Endothelial cell of umbilical vein (primary cell): ENCODE measurements around the gene NLGN1. TPM values are rescaled to one million over a fixed set of nuclear protein-coding genes. Genes with fewer than 3 reads are reported as not detected.

Experiments
- BruUV-seq: library from RNA; stranded (reverse); fragments of 400-500 nt; replicated peaks from 2 replicates; lab custom pipeline; 2021; lab: Mats Ljungman, UMichigan
- CTCF ChIA-PET: fragments of 300-600, 350-600 bp; sonication (Branson Sonifier 250); formaldehyde crosslinking; loops from one replicate; lab custom pipeline; 2021; ENCODE audit warnings: antibody characterized with exemption, inconsistent platforms; lab: Charles Lee
- POLR2A ChIA-PET: fragments of 300-600, 350-600 bp; sonication (Branson Sonifier 250); formaldehyde crosslinking; loops from one replicate; lab custom pipeline; 2021; ENCODE audit warnings: antibody characterized with exemption, inconsistent platforms; lab: Charles Lee
- DNase-seq: peaks from one replicate; pipeline ENCODE4 v3.0.0-alpha.2; 2011; ENCODE audit warnings: low read depth, low spot score
- FAIRE-seq: peaks from 2 replicates; lab custom pipeline; 2011; peaks lifted over from hg19 to GRCh38; lab: Jason Lieb, UNC
- H2AFZ ChIP-seq: 2 replicates; pipeline ENCODE4 v1.6.0; 2012; ENCODE audit warnings: low read depth, low read length, control low read depth, inconsistent platforms
- H3K27ac ChIP-seq: 2 replicates; pipeline ENCODE4 v1.5.1; 2011; ENCODE audit warnings: low read depth, mild to moderate bottlenecking, control low read depth, low read length, moderate library complexity; ENCODE audit not compliant: insufficient read depth
- H3K27me3 ChIP-seq, 2 experiments: 2 replicates each; pipeline versions ENCODE4 v1.6.0 to v1.6.1; 2011; ENCODE audit warnings: low read length in 2 of 2, mixed read lengths in 1 of 2; ENCODE audit not compliant: control insufficient read depth in 2 of 2, insufficient read depth in 2 of 2
- H3K36me3 ChIP-seq, 2 experiments: 2 replicates in 1 of 2; 3 replicates in 1 of 2; pipeline ENCODE4 v1.5.1; 2011; ENCODE audit warnings: low read length in 2 of 2, mild to moderate bottlenecking in 1 of 2, moderate library complexity in 1 of 2; ENCODE audit not compliant: control insufficient read depth in 2 of 2, insufficient read depth in 2 of 2; ENCODE audit errors: extremely low read depth in 1 of 2
- H3K4me1 ChIP-seq: 3 replicates; pipeline ENCODE4 v1.5.1; 2011; ENCODE audit warnings: mild to moderate bottlenecking, low read length; ENCODE audit not compliant: control insufficient read depth, insufficient read depth; ENCODE audit errors: extremely low read depth
- H3K4me2 ChIP-seq: 2 replicates; pipeline ENCODE4 v1.6.1; 2011; ENCODE audit warnings: low read length, control low read depth, mixed read lengths; ENCODE audit not compliant: insufficient read depth
- H3K4me3 ChIP-seq, 3 experiments: fragments of 200-600 bp in 1 of 3; sonication (generic), shearing (Covaris generic) in 1 of 3; replicated peaks in 1 of 3; 2 replicates each; pipeline ENCODE4 v1.5.1; 2011 to 2016; ENCODE audit warnings: control low read depth in 3 of 3, low read length in 3 of 3, mild to moderate bottlenecking in 2 of 3, inconsistent platforms in 1 of 3, low read depth in 1 of 3, moderate library complexity in 1 of 3; ENCODE audit not compliant: insufficient read depth in 1 of 3
- H3K79me2 ChIP-seq: 2 replicates; pipeline ENCODE4 v1.6.0; 2012; ENCODE audit warnings: low read length, inconsistent platforms; ENCODE audit not compliant: control insufficient read depth, insufficient read depth
- H3K9ac ChIP-seq: replicated peaks from 2 replicates; pipeline ENCODE3; 2011; ENCODE audit warnings: low read length, control low read depth; ENCODE audit not compliant: insufficient read depth; ENCODE audit errors: extremely low read depth
- H3K9me1 ChIP-seq: replicated peaks from 3 replicates; pipeline ENCODE4 v1.6.0; 2011; ENCODE audit warnings: mild to moderate bottlenecking, low read length; ENCODE audit not compliant: control insufficient read depth, insufficient read depth; ENCODE audit errors: extremely low read depth
- H3K9me3 ChIP-seq: replicated peaks from 2 replicates; pipeline ENCODE4 v1.5.1; 2012; ENCODE audit warnings: low read length, inconsistent platforms; ENCODE audit not compliant: control insufficient read depth, insufficient read depth
- H4K20me1 ChIP-seq: replicated peaks from 2 replicates; pipeline ENCODE3; 2011; ENCODE audit warnings: mild to moderate bottlenecking, low read length; ENCODE audit not compliant: control insufficient read depth, insufficient read depth; ENCODE audit errors: extremely low read depth
- EZH2 ChIP-seq: IDR thresholded peaks from 2 replicates; pipeline ENCODE4 v1.6.1; 2012; ENCODE audit warnings: borderline replicate concordance, low read depth, mild to moderate bottlenecking, moderate library complexity, low read length, inconsistent platforms; ENCODE audit not compliant: severe bottlenecking
- FOS ChIP-seq: IDR thresholded peaks from 2 replicates; pipeline ENCODE4 v1.6.1; 2011; ENCODE audit warnings: mild to moderate bottlenecking, low read length, moderate library complexity, borderline replicate concordance; ENCODE audit not compliant: insufficient read depth
- GATA2 ChIP-seq: IDR thresholded peaks from 2 replicates; pipeline ENCODE4 v1.7.0; 2011; ENCODE audit warnings: low read depth, mild to moderate bottlenecking, moderate library complexity, mixed read lengths, low read length; ENCODE audit not compliant: insufficient read length, insufficient read depth
- JUN ChIP-seq: IDR thresholded peaks from 2 replicates; pipeline ENCODE4 v1.6.1; 2011; ENCODE audit warnings: borderline replicate concordance, low read depth; ENCODE audit not compliant: insufficient read length, insufficient read depth
- MYC ChIP-seq: IDR thresholded peaks from one replicate; pipeline ENCODE4 v1.6.1; 2011; ENCODE audit warnings: mild to moderate bottlenecking, low read depth, low read length
- POLR2A ChIP-seq: IDR thresholded peaks from 2 replicates; pipeline ENCODE4 v1.6.1; 2012; ENCODE audit warnings: low read depth, mild to moderate bottlenecking, control low read depth, low read length
- POLR2AphosphoS5 ChIP-seq: IDR thresholded peaks from 2 replicates; pipeline ENCODE4 v1.6.1; 2012; ENCODE audit warnings: low read depth, mild to moderate bottlenecking, control low read depth, low read length, moderate library complexity; ENCODE audit not compliant: insufficient read depth
- dilution Hi-C: fragments of 300-500 bp; cut with MboI; formaldehyde crosslinking; loops from one replicate; pipeline ENCODE4 v1.15.0; 2019; ENCODE audit warnings: low sequenced_read_pairs; ENCODE audit not compliant: extremely low pct_ligation_motif_present
- intact Hi-C: fragments of 100-400 bp; cut with micrococcal nuclease; formaldehyde crosslinking; loops from one replicate; pipeline ENCODE4 v1.10.0; 2022
- polyA plus RNA-seq, 4 experiments: library from polyadenylated mRNA; depleted of rRNA in 3 of 4; stranded (reverse) in 3 of 4; unstranded in 1 of 4; fragments of >200 nt; gene quantifications; 2 replicates each; pipeline versions ENCODE4 v1.2.1 to v1.2.3, GENCODE V29; 2011 to 2012; ENCODE audit warnings: missing spikeins in 1 of 4
- total RNA-seq: library from RNA; stranded (reverse); gene quantifications from 2 replicates; pipeline ENCODE4 v1.2.3, GENCODE V29; 2021
- TF ChIP-seq, protein P1 (sequence below): IDR thresholded peaks from 2 replicates; pipeline ENCODE4 v1.6.1; 2011; ENCODE audit not compliant: insufficient read depth, insufficient read length
- TF ChIP-seq, protein P2 (sequence below), 2 donors: IDR thresholded peaks; 1 replicate in 1 of 2; 2 replicates in 1 of 2; pipeline ENCODE4 v1.5.1; 2011; ENCODE audit warnings: low read length in 2 of 2, mild to moderate bottlenecking in 2 of 2, moderate library complexity in 2 of 2, control low read depth in 1 of 2, inconsistent platforms in 1 of 2, low read depth in 1 of 2; ENCODE audit not compliant: insufficient read depth in 1 of 2; ENCODE audit errors: extremely low read depth in 1 of 2

The NLGN1 gene
- total and polyA plus RNA-seq, 2 donors (not counting 3 experiments of a cell fraction or from before 2014, with no cell fraction given), result 7.9 to 16.3 TPM

DNA sequence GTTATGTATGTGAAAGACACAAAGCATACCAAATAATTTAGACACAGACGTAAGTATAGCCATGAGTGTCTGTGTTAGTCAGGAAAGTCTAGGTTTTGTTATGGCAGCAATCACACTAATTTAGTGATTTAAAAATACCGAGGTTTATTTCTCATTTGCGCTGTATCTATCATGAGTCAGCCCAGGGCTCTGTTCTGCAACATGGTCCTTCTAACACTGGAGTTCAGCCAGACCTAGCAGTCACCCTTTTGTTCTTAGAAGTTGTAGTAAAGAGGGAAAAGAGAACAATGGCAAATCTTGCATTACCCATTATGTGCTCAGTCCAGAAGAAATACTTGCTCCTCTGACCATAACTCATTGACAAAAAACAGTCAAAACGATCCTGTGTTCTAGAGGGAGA lies 311.5 kb downstream of the NLGN1 start:
- Histone ChIP-seq H3K27me3 (no peaks in the 10 kb centered on the region), H3K79me2 (no peaks in the 10 kb centered on the region), H3K9me1 (no peaks in the 10 kb centered on the region), H3K36me3 (no peaks in the 10 kb centered on the region), H4K20me1 (no peaks in the 10 kb centered on the region), H3K4me2 (no peak overlapping the region), H3K4me1 (no peaks in the 10 kb centered on the region), H3K9ac (no peak overlapping the region), H3K9me3 (no peaks in the 10 kb centered on the region), H2AFZ (no peak overlapping the region), H3K27ac (no peak overlapping the region), H3K4me3 (no peak overlapping the region)
- no TSS peak for BruUV-seq
- intact Hi-C loops (no loop called here), dilution Hi-C loops (no loop called here)
- ChIA-PET CTCF (no interaction called here), POLR2A (no interaction called here)
- TF ChIP-seq FOS, result no peak
- TF ChIP-seq MYC, result no peak
- no peak for TF ChIP-seq EZH2
- TF ChIP-seq POLR2A, result no peak
- TF ChIP-seq, protein P1, sequence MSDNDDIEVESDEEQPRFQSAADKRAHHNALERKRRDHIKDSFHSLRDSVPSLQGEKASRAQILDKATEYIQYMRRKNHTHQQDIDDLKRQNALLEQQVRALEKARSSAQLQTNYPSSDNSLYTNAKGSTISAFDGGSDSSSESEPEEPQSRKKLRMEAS, result no peak
- TF ChIP-seq POLR2AphosphoS5, result no peak
- TF ChIP-seq JUN, result no peak
- TF ChIP-seq, protein P2, sequence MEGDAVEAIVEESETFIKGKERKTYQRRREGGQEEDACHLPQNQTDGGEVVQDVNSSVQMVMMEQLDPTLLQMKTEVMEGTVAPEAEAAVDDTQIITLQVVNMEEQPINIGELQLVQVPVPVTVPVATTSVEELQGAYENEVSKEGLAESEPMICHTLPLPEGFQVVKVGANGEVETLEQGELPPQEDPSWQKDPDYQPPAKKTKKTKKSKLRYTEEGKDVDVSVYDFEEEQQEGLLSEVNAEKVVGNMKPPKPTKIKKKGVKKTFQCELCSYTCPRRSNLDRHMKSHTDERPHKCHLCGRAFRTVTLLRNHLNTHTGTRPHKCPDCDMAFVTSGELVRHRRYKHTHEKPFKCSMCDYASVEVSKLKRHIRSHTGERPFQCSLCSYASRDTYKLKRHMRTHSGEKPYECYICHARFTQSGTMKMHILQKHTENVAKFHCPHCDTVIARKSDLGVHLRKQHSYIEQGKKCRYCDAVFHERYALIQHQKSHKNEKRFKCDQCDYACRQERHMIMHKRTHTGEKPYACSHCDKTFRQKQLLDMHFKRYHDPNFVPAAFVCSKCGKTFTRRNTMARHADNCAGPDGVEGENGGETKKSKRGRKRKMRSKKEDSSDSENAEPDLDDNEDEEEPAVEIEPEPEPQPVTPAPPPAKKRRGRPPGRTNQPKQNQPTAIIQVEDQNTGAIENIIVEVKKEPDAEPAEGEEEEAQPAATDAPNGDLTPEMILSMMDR (IDR thresholded peaks at IDR 0.05; ENCODE audit: extremely low read depth in 1 of 2, insufficient read depth in 1 of 2, low read depth in 1 of 2, low read length in 2 of 2), result no peak
- no peak for TF ChIP-seq GATA2
- no peak for FAIRE-seq
- peak; percentile 50 for DNase-seq
